ENCODE data around the gene MAML3.

MAML3 gene

GRCh38 chr4:139840773-139841172, 313.2 kb downstream of the MAML3 start:
- TF ChIP-seq, protein P1, sequence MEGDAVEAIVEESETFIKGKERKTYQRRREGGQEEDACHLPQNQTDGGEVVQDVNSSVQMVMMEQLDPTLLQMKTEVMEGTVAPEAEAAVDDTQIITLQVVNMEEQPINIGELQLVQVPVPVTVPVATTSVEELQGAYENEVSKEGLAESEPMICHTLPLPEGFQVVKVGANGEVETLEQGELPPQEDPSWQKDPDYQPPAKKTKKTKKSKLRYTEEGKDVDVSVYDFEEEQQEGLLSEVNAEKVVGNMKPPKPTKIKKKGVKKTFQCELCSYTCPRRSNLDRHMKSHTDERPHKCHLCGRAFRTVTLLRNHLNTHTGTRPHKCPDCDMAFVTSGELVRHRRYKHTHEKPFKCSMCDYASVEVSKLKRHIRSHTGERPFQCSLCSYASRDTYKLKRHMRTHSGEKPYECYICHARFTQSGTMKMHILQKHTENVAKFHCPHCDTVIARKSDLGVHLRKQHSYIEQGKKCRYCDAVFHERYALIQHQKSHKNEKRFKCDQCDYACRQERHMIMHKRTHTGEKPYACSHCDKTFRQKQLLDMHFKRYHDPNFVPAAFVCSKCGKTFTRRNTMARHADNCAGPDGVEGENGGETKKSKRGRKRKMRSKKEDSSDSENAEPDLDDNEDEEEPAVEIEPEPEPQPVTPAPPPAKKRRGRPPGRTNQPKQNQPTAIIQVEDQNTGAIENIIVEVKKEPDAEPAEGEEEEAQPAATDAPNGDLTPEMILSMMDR (conservative IDR thresholded peaks at IDR 0.05; ENCODE audit: low read depth, low read length), result no peak
- DNase-seq (ENCODE audit: low read depth), result no peak
- H3K4me3 ChIP-seq (ENCODE audit: low read depth, low read length), result no peak overlapping the region

GRCh38 chr4:139839403-139840031, 314.5 kb downstream of the MAML3 start:
- no peak for DNase-seq (ENCODE audit: low read depth)
- no peak overlapping the region for H3K4me3 ChIP-seq (ENCODE audit: low read depth, low read length)
- TF ChIP-seq, protein P1 (conservative IDR thresholded peaks at IDR 0.05; ENCODE audit: low read depth, low read length), result no peak

DNA sequence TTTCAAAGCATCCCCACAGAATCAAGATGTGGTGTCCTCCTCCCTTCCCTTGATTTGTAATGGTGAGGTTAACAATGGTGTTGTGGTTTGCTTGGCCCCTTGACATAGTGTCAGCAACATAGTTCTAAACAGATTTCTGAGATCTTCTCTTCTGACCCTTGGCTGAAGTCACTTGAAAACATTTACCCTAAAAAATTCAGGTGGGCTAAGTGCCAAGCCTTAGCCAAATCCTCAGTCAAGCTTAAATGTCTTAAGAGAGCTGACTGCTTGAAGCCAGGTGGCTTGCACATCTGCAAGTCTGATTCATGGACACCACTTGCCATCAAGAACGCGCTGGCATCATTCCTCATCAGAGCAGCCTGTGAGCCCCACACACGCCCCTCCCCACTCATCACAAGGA, 315.2 kb downstream of the MAML3 start:
- no peak overlapping the region for H3K4me3 ChIP-seq (ENCODE audit: low read depth, low read length)
- peak; percentile 33 for DNase-seq (ENCODE audit: low read depth)
- TF ChIP-seq, protein P1 (conservative IDR thresholded peaks at IDR 0.05; ENCODE audit: low read depth, low read length), result no peak

DNA sequence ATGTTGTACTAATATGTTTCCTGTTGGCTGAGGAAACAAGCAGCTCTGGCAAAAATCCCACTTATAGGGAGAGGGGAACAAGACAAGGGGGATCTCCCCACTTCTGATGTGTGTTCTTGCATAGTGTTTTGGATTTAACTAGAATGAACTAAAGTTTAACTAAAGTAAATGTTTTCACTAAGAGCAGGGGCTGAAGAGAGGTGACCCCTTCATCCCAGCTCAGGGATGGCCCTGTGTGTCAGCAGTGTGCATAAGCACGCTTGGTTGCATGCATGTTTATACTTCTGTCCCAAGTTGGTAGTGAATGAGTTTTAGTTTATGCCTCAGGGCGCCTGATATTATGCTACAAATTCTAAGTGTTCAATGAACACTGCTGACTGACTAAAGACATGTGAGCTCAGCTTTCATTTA, 319.0 kb downstream of the MAML3 start:
- H3K4me3 ChIP-seq (ENCODE audit: low read depth, low read length), result no peak overlapping the region
- TF ChIP-seq, protein P1 (conservative IDR thresholded peaks at IDR 0.05; ENCODE audit: low read depth, low read length), result no peak
- no peak for DNase-seq (ENCODE audit: low read depth)

- no peak overlapping the region for H3K4me3 ChIP-seq (ENCODE audit: low read depth, low read length)
- no peak for DNase-seq (ENCODE audit: low read depth)
- TF ChIP-seq, protein P1 (conservative IDR thresholded peaks at IDR 0.05; ENCODE audit: low read depth, low read length), result no peak
Observed at GRCh38 chr4:139834226-139834662, 319.7 kb downstream of the MAML3 start.

GRCh38 chr4:139833151-139833910, 320.7 kb downstream of the MAML3 start:
- no peak overlapping the region for H3K4me3 ChIP-seq (ENCODE audit: low read depth, low read length)
- no peak for DNase-seq (ENCODE audit: low read depth)
- TF ChIP-seq, protein P1 (conservative IDR thresholded peaks at IDR 0.05; ENCODE audit: low read depth, low read length), result no peak
